Amniotic epithelial cell (primary cell): ENCODE data around the gene WDR89.
"Not testable (repeated sequence)": the region's sequence is repeated elsewhere in the genome, so short reads cannot be mapped to it uniquely, and the experiment has no call there.

Experiments used
- DNase-seq: peaks from one replicate; pipeline ENCODE4 v3.0.0-alpha.2; 2010; ENCODE audit warnings: low read depth

WDR89 gene

GRCh38 chr14:63641473-63642228 lies at the start of gene WDR89:
TSS of gene WDR89 (minus strand) at chr14:63641871. CDS start at chr14:63599942, 41,929 bp downstream.
- DNase-seq, result peak; percentile 100

GRCh38 chr14:63689132-63689531 lies 47.5 kb upstream of the WDR89 start:
- DNase-seq, result no peak

GRCh38 chr14:63686926-63687325 lies 45.3 kb upstream of the WDR89 start:
- no peak for DNase-seq

GRCh38 chr14:63685401-63685800 lies 43.7 kb upstream of the WDR89 start:
- no peak for DNase-seq

- DNase-seq, result no peak
Measured at GRCh38 chr14:63682727-63683593, 41.3 kb upstream of the WDR89 start.

GRCh38 chr14:63678536-63678935 lies 36.9 kb upstream of the WDR89 start:
- DNase-seq, result no peak

GRCh38 chr14:63677891-63678379 lies 36.3 kb upstream of the WDR89 start:
- peak; percentile 83 for DNase-seq

- no peak for DNase-seq
Measured at GRCh38 chr14:63676615-63677014, 34.9 kb upstream of the WDR89 start.

- no peak for DNase-seq
Measured at GRCh38 chr14:63673886-63674497, 32.3 kb upstream of the WDR89 start.

GRCh38 chr14:63673255-63673654 lies 31.6 kb upstream of the WDR89 start:
- no peak for DNase-seq

GRCh38 chr14:63672417-63673180 lies 30.9 kb upstream of the WDR89 start:
- DNase-seq, result no peak

- DNase-seq, result no peak
Measured at GRCh38 chr14:63671987-63672386, 30.3 kb upstream of the WDR89 start.

- DNase-seq, result no peak
Measured at GRCh38 chr14:63670692-63671091, 29.0 kb upstream of the WDR89 start.

- DNase-seq, result no peak
Measured at GRCh38 chr14:63666335-63666734, 24.7 kb upstream of the WDR89 start.

- no peak for DNase-seq
Measured at GRCh38 chr14:63663428-63664341, 22.0 kb upstream of the WDR89 start.

GRCh38 chr14:63662776-63663175 lies 21.1 kb upstream of the WDR89 start:
- DNase-seq, result no peak

GRCh38 chr14:63661881-63662280 lies 20.2 kb upstream of the WDR89 start:
- DNase-seq, result not testable (repeated sequence)

- no peak for DNase-seq
Measured at GRCh38 chr14:63659726-63660125, 18.1 kb upstream of the WDR89 start.

- DNase-seq, result no peak
Measured at GRCh38 chr14:63656194-63656593, 14.5 kb upstream of the WDR89 start.

- no peak for DNase-seq
Measured at GRCh38 chr14:63654936-63655335, 13.3 kb upstream of the WDR89 start.

GRCh38 chr14:63654346-63654745 lies 12.7 kb upstream of the WDR89 start:
- no peak for DNase-seq
